ENCODE measurements around the gene FYB2.
A peak's percentile ranks its signal among the peaks of the same experiment; 100 is the strongest.
"Not testable (repeated sequence)": the region's sequence is repeated elsewhere in the genome, so short reads cannot be mapped to it uniquely, and the experiment has no call there.

The FYB2 gene

GRCh38 chr1:56797065-56797685, 22.0 kb downstream of the FYB2 start:
- DNase-seq (ENCODE audit: low spot score): no peak

- no peak for DNase-seq (ENCODE audit: low spot score)
These were observed 23.3 kb downstream of the FYB2 start for GRCh38 chr1:56795870-56796269.

- DNase-seq (ENCODE audit: low spot score): no peak
These were observed 29.2 kb downstream of the FYB2 start for GRCh38 chr1:56790036-56790435.

GRCh38 chr1:56788588-56788987, 30.6 kb downstream of the FYB2 start:
- DNase-seq (ENCODE audit: low spot score): peak; percentile 3

GRCh38 chr1:56788102-56788501, 31.1 kb downstream of the FYB2 start:
- no peak for DNase-seq (ENCODE audit: low spot score)

- no peak for DNase-seq (ENCODE audit: low spot score)
These were observed 31.9 kb downstream of the FYB2 start for GRCh38 chr1:56787330-56787729.

- no peak for DNase-seq (ENCODE audit: low spot score)
These were observed 36.4 kb downstream of the FYB2 start for GRCh38 chr1:56782773-56783172.

- DNase-seq (ENCODE audit: low spot score): no peak
These were observed 38.4 kb downstream of the FYB2 start for GRCh38 chr1:56780826-56781225.

- DNase-seq (ENCODE audit: low spot score): no peak
These were observed 39.0 kb downstream of the FYB2 start for GRCh38 chr1:56780128-56780750.

GRCh38 chr1:56777972-56778371, 41.2 kb downstream of the FYB2 start:
- DNase-seq (ENCODE audit: low spot score): no peak

- not testable (repeated sequence) for DNase-seq (ENCODE audit: low spot score)
These were observed 44.5 kb downstream of the FYB2 start for GRCh38 chr1:56774732-56775131.

GRCh38 chr1:56774067-56774609, 45.1 kb downstream of the FYB2 start:
- no peak for DNase-seq (ENCODE audit: low spot score)

GRCh38 chr1:56773341-56774066, 45.7 kb downstream of the FYB2 start:
- DNase-seq (ENCODE audit: low spot score): no peak

GRCh38 chr1:56771717-56772116, 47.5 kb downstream of the FYB2 start:
- no peak for DNase-seq (ENCODE audit: low spot score)

- no peak for DNase-seq (ENCODE audit: low spot score)
These were observed 60.4 kb downstream of the FYB2 start for GRCh38 chr1:56758794-56759193.

- DNase-seq (ENCODE audit: low spot score): no peak
These were observed 61.1 kb downstream of the FYB2 start for GRCh38 chr1:56758135-56758534.

GRCh38 chr1:56755911-56756310, 63.3 kb downstream of the FYB2 start:
- DNase-seq (ENCODE audit: low spot score): no peak

- no peak for DNase-seq (ENCODE audit: low spot score)
These were observed 64.3 kb downstream of the FYB2 start for GRCh38 chr1:56754708-56755479.

GRCh38 chr1:56745231-56745630, 74.0 kb downstream of the FYB2 start:
- DNase-seq (ENCODE audit: low spot score): no peak

- DNase-seq (ENCODE audit: low spot score): no peak
These were observed 90.2 kb downstream of the FYB2 start for GRCh38 chr1:56728964-56729363.

- no peak for DNase-seq (ENCODE audit: low spot score)
These were observed 92.5 kb downstream of the FYB2 start for GRCh38 chr1:56726706-56727105.

GRCh38 chr1:56719171-56719570, 100.0 kb downstream of the FYB2 start:
- no peak for DNase-seq (ENCODE audit: low spot score)
